ENCODE results near the gene STX2.

STX2 gene

GRCh38 chr12:130827432-130827831, 11.6 kb downstream of the STX2 start:
- H3K4me3 ChIP-seq, result no peak overlapping the region
- H3K27me3 ChIP-seq, result no peaks in the 10 kb centered on the region
- H3K27ac ChIP-seq, result no peak overlapping the region
- peaks cover 15 to 23% (median 17%) of the 10 kb centered on the region in 3 donors for H3K36me3 ChIP-seq
- H3K9me3 ChIP-seq, result no peaks in the 10 kb centered on the region
- intact Hi-C loops (cut with DNase I; ENCODE audit: low total_unique reads), result no loop called here
- H3K4me1 ChIP-seq, result peaks cover 0 to 9% (median 0%) of the 10 kb centered on the region in 4 donors
- no peak for TF ChIP-seq CTCF (IDR thresholded peaks at IDR 0.05)
- no peak for DNase-seq

- Histone ChIP-seq H3K4me1 (peaks cover 0 to 9% (median 0%) of the 10 kb centered on the region in 4 donors), H3K9me3 (no peaks in the 10 kb centered on the region), H3K36me3 (peaks cover 15 to 26% (median 25%) of the 10 kb centered on the region in 3 donors), H3K4me3 (no peak overlapping the region), H3K27ac (no peak overlapping the region), H3K27me3 (no peaks in the 10 kb centered on the region)
- TF ChIP-seq CTCF (IDR thresholded peaks at IDR 0.05), result peak; percentile 40 to 56
- intact Hi-C loops (cut with DNase I; ENCODE audit: low total_unique reads), result no loop called here
- DNase-seq, result peak in 1 of 2 donors; percentile 37
These were observed 12.8 kb downstream of the STX2 start for GRCh38 chr12:130826151-130826801.

GRCh38 chr12:130825771-130826150, 13.3 kb downstream of the STX2 start:
- TF ChIP-seq CTCF (IDR thresholded peaks at IDR 0.05), result no peak
- intact Hi-C loops (cut with DNase I; ENCODE audit: low total_unique reads), result no loop called here
- Histone ChIP-seq H3K4me1 (peaks cover 0 to 9% (median 0%) of the 10 kb centered on the region in 4 donors), H3K4me3 (no peak overlapping the region), H3K27me3 (no peaks in the 10 kb centered on the region), H3K27ac (no peak overlapping the region), H3K36me3 (peaks cover 15 to 31% (median 31%) of the 10 kb centered on the region in 3 donors), H3K9me3 (no peaks in the 10 kb centered on the region)
- no peak for DNase-seq

- Histone ChIP-seq H3K9me3 (no peaks in the 10 kb centered on the region), H3K4me3 (no peak overlapping the region), H3K27me3 (no peaks in the 10 kb centered on the region), H3K27ac (peak overlapping the region in 1 of 2 donors; percentile 35), H3K36me3 (peaks cover 15 to 34% (median 33%) of the 10 kb centered on the region in 3 donors), H3K4me1 (peaks cover 0 to 13% (median 9%) of the 10 kb centered on the region in 4 donors)
- intact Hi-C loops (cut with DNase I; ENCODE audit: low total_unique reads), result no loop called here
- no peak for TF ChIP-seq CTCF (IDR thresholded peaks at IDR 0.05)
- DNase-seq, result no peak
These were observed 19.4 kb downstream of the STX2 start for GRCh38 chr12:130819681-130820080.

GRCh38 chr12:130818635-130819576, 20.1 kb downstream of the STX2 start:
- H3K4me3 ChIP-seq, result peak overlapping the region; percentile 47 to 50
- no peak for DNase-seq
- peak; percentile 66 to 83 for TF ChIP-seq CTCF (IDR thresholded peaks at IDR 0.05)
- H3K27me3 ChIP-seq, result no peaks in the 10 kb centered on the region
- H3K27ac ChIP-seq, result peak overlapping the region in 1 of 2 donors; percentile 35
- H3K4me1 ChIP-seq, result peaks cover 0 to 13% (median 9%) of the 10 kb centered on the region in 4 donors
- no peaks in the 10 kb centered on the region for H3K9me3 ChIP-seq
- H3K36me3 ChIP-seq, result peaks cover 9 to 31% (median 25%) of the 10 kb centered on the region in 3 donors
- intact Hi-C loops (cut with DNase I; ENCODE audit: low total_unique reads), result no loop called here

All from tibial artery (tissue), 4 donors.